Measurements from ENCODE around the gene AMMECR1. TPM values are rescaled to one million over a fixed set of nuclear protein-coding genes. Genes with fewer than 3 reads are reported as not detected.
A peak's percentile ranks its signal among the peaks of the same experiment; 100 is the strongest.

The AMMECR1 gene
- total and polyA plus RNA-seq, 10 donors = 1.7 to 15.6 (median 9.6) TPM

DNA sequence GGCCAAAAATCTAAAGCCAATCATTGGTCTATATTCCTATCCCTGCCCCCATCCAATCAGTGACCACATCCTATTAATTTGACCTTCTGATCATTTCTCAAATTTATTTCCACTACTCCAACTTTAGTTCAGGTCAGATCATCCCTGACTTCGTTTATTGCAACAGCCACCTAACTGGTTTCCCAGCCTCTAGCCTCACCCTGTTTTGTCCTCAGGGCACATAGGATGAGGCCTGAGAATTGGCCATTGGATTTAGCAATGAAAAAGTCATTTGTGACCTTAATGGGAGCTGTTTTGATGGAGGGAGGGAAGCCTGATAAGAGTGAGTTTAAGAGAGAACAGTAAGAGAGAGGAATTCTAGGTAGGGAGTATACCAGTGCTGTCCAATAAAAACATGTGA, 155.0 kb downstream of the AMMECR1 start:
- no peaks in the 10 kb centered on the region for H3K9me3 ChIP-seq
- no peaks in the 10 kb centered on the region for H3K27me3 ChIP-seq (replicated peaks in 1 of 7)
- WGBS, 5 donors = 46 to 88% (median 69%) methylated on average over 1 of the region's 1 CpG
- H3K4me3 ChIP-seq = no peak overlapping the region
- H3K27ac ChIP-seq = no peak overlapping the region
- no peak for TF ChIP-seq POLR2A (IDR thresholded peaks at IDR 0.05)
- TF ChIP-seq, protein P1, sequence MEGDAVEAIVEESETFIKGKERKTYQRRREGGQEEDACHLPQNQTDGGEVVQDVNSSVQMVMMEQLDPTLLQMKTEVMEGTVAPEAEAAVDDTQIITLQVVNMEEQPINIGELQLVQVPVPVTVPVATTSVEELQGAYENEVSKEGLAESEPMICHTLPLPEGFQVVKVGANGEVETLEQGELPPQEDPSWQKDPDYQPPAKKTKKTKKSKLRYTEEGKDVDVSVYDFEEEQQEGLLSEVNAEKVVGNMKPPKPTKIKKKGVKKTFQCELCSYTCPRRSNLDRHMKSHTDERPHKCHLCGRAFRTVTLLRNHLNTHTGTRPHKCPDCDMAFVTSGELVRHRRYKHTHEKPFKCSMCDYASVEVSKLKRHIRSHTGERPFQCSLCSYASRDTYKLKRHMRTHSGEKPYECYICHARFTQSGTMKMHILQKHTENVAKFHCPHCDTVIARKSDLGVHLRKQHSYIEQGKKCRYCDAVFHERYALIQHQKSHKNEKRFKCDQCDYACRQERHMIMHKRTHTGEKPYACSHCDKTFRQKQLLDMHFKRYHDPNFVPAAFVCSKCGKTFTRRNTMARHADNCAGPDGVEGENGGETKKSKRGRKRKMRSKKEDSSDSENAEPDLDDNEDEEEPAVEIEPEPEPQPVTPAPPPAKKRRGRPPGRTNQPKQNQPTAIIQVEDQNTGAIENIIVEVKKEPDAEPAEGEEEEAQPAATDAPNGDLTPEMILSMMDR (IDR thresholded peaks at IDR 0.05 in 8 of 11, conservative IDR thresholded peaks at IDR 0.05 in 3 of 11) = no peak
- no peak for TF ChIP-seq POLR2AphosphoS5 (IDR thresholded peaks at IDR 0.05)
- intact Hi-C loops (cut with DNase I; ENCODE audit: low total_unique reads) = no loop called here
- no peak for DNase-seq
- H3K4me1 ChIP-seq = peaks cover 0 to 11% (median 4%) of the 10 kb centered on the region in 6 donors
- H3K36me3 ChIP-seq = no peaks in the 10 kb centered on the region

DNA sequence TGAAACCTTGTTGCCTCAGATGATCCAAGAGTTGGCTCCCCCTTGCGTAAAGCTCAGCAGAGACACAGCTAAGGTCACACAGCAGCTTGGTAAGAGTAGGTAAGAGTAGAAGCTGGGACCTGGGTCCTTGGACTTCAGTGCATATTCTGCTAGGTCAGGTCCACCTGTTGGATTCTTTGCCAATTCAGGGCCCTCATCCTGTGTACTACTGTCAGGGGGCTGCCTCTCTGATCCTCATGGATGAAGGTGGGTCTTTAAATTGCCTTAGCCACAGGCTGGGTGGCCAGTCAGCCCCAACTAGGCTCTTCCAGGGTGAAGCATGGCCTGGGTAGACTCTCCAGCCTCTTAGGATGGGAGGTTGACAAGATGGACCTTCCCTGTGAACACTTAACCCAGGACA, 155.8 kb downstream of the AMMECR1 start:
- WGBS, 5 donors = 93 to 100% (median 100%) methylated on average over 1 of the region's 1 CpG
- TF ChIP-seq, protein P1 (IDR thresholded peaks at IDR 0.05 in 8 of 11, conservative IDR thresholded peaks at IDR 0.05 in 3 of 11) = no peak
- TF ChIP-seq POLR2AphosphoS5 (IDR thresholded peaks at IDR 0.05) = no peak
- no peak for TF ChIP-seq POLR2A (IDR thresholded peaks at IDR 0.05)
- intact Hi-C loops (cut with DNase I; ENCODE audit: low total_unique reads) = no loop called here
- peaks cover 0 to 11% (median 4%) of the 10 kb centered on the region in 6 donors for H3K4me1 ChIP-seq
- DNase-seq = no peak
- H3K36me3 ChIP-seq = no peaks in the 10 kb centered on the region
- H3K9me3 ChIP-seq = no peaks in the 10 kb centered on the region
- no peaks in the 10 kb centered on the region for H3K27me3 ChIP-seq (replicated peaks in 1 of 7)
- H3K4me3 ChIP-seq = no peak overlapping the region
- no peak overlapping the region for H3K27ac ChIP-seq

DNA sequence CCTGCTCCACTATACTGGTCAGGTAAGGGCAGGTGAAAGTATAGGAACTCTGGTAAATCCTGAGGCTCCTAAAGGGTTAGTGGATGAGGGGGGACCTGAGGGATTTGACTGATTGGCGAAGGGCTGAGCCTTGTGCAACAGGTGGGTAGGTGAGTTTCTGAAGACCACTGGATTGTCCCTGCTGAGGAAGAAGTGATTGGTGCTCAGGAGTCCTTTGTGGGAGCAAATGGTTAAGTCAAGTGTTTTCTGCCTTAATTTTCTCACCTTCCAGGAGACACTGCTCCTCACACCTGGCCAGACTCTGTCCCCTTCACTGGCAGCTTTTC, 156.6 kb downstream of the AMMECR1 start:
- no peak for DNase-seq
- no peaks in the 10 kb centered on the region for H3K27me3 ChIP-seq (replicated peaks in 1 of 7)
- peaks cover 0 to 11% (median 4%) of the 10 kb centered on the region in 6 donors for H3K4me1 ChIP-seq
- intact Hi-C loops (cut with DNase I; ENCODE audit: low total_unique reads) = no loop called here
- H3K27ac ChIP-seq = peak overlapping the region in 2 of 8 donors; percentile 39 to 58
- TF ChIP-seq, protein P1 (IDR thresholded peaks at IDR 0.05 in 8 of 11, conservative IDR thresholded peaks at IDR 0.05 in 3 of 11) = no peak
- TF ChIP-seq POLR2A (IDR thresholded peaks at IDR 0.05) = no peak
- no peak for TF ChIP-seq POLR2AphosphoS5 (IDR thresholded peaks at IDR 0.05)
- no peaks in the 10 kb centered on the region for H3K36me3 ChIP-seq
- no peaks in the 10 kb centered on the region for H3K9me3 ChIP-seq
- WGBS, 5 donors = 75 to 100% (median 100%) methylated on average over 1 of the region's 1 CpG; no CpG with 5 or more reads in 1 of the 5 donors
- no peak overlapping the region for H3K4me3 ChIP-seq

DNA sequence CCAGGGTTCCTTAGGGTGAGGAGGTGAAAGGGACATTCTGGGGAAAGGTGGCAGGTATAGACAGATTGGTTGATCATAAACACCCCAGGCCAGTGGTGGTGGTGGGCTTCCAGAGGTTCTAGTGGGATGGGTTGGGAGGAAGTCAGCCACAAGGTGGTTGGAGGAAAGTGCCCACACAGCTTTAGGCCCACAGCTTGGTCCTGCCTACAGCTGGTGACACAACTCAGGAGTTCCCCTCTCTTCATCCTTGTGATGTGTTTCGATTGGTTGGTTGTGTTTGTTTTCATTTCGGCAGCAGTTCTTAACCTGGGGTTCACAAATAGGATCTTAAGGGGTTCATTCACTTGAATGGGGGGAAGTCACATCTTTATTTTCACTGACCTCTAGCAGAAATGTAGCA, 158.0 kb downstream of the AMMECR1 start:
- Histone ChIP-seq H3K9me3 (no peaks in the 10 kb centered on the region), H3K4me3 (no peak overlapping the region), H3K27ac (no peak overlapping the region), H3K36me3 (no peaks in the 10 kb centered on the region), H3K4me1 (peaks cover 0 to 11% (median 4%) of the 10 kb centered on the region in 6 donors), H3K27me3 (replicated peaks in 1 of 7) (no peaks in the 10 kb centered on the region)
- peak; percentile 40 for DNase-seq
- WGBS, 5 donors = 46 to 86% (median 65%) methylated on average over 2 of the region's 2 CpGs
- intact Hi-C loops (cut with DNase I; ENCODE audit: low total_unique reads) = loop anchor here (10.0 kb wide), 1 partner anchor 695 kb away; no protein-coding TSS in a partner anchor
- TF ChIP-seq POLR2AphosphoS5 (IDR thresholded peaks at IDR 0.05) (no peak), POLR2A (IDR thresholded peaks at IDR 0.05) (no peak)
- TF ChIP-seq, protein P1 (IDR thresholded peaks at IDR 0.05 in 8 of 11, conservative IDR thresholded peaks at IDR 0.05 in 3 of 11) = no peak
